ENCODE results near the gene UBE2Q1. TPM values are rescaled to one million over a fixed set of nuclear protein-coding genes. Genes with fewer than 3 reads are reported as not detected.

The UBE2Q1 gene
- total RNA-seq, 1 experiment from 2014 or later, result 52.8 TPM

DNA sequence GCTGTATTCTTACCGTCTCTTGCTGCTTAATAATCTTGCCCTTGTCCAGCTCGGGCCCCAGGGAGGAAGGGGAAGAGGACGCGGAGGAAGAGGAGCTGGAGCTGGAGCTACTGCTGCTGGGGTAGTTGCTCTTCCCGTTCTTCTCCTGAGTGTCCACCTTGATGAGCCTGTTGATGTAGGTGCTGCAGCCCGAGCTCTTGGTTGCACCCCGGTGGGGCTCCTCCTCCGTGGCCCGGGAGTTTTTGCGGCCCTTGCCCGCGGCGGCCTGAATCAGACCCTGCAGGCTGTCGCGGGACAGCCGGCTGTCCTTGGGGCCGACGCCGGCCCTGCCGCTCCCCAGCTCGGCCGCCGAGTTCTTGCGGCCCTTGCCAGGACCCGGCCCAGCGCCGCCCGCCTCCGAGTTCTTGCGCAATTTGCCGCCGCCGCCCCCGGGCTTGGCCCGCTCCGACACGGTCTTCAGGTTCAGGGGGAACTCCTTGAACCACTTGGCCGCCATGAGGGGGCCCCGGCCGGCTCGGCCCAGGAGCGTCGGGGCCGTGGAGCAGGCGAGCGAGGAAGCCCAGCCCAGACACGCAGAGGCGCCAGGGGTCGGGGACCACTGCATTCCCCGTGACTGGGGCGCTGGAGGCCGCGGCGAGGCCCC lies 56.9 kb downstream of the UBE2Q1 start:
- Histone ChIP-seq H3K4me1 (replicated peaks; ENCODE audit: insufficient read depth) (no peaks in the 10 kb centered on the region), H3F3A (ENCODE audit: insufficient read depth, low read depth) (no peaks in the 10 kb centered on the region), H2AFZ (no peak overlapping the region), H3K79me2 (ENCODE audit: low read depth) (no peaks in the 10 kb centered on the region), H4K20me1 (ENCODE audit: insufficient read depth) (no peaks in the 10 kb centered on the region), H3K27ac (no peak overlapping the region), H3K4me2 (no peak overlapping the region), H3K9me2 (ENCODE audit: insufficient read depth) (no peaks in the 10 kb centered on the region), H3K36me3 (ENCODE audit: low read depth) (no peaks in the 10 kb centered on the region), H3K4me3 (no peak overlapping the region), H3K27me3 (ENCODE audit: insufficient read depth, low read depth) (peaks cover 78% of the 10 kb centered on the region), H3K9me3 (ENCODE audit: insufficient read depth, low read depth) (no peaks in the 10 kb centered on the region)
- TF ChIP-seq EZH2 (IDR thresholded peaks at IDR 0.05; ENCODE audit: low read depth), result no peak
- TF ChIP-seq, protein P1, sequence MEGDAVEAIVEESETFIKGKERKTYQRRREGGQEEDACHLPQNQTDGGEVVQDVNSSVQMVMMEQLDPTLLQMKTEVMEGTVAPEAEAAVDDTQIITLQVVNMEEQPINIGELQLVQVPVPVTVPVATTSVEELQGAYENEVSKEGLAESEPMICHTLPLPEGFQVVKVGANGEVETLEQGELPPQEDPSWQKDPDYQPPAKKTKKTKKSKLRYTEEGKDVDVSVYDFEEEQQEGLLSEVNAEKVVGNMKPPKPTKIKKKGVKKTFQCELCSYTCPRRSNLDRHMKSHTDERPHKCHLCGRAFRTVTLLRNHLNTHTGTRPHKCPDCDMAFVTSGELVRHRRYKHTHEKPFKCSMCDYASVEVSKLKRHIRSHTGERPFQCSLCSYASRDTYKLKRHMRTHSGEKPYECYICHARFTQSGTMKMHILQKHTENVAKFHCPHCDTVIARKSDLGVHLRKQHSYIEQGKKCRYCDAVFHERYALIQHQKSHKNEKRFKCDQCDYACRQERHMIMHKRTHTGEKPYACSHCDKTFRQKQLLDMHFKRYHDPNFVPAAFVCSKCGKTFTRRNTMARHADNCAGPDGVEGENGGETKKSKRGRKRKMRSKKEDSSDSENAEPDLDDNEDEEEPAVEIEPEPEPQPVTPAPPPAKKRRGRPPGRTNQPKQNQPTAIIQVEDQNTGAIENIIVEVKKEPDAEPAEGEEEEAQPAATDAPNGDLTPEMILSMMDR (conservative IDR thresholded peaks at IDR 0.05), result no peak
- intact Hi-C loops (cut with micrococcal nuclease; ENCODE audit: unreplicated experiment), result no loop called here
- POLR2A ChIA-PET (ENCODE audit: unreplicated experiment), result no interaction called here
- no peak for DNase-seq
- CTCF ChIA-PET, result no interaction called here
- BruUV-seq (replicated peaks), result no TSS peak

- no peaks in the 10 kb centered on the region for H4K20me1 ChIP-seq (ENCODE audit: insufficient read depth)
- H2AFZ ChIP-seq, result no peak overlapping the region
- ChIA-PET POLR2A (ENCODE audit: unreplicated experiment) (no interaction called here), CTCF (no interaction called here)
- H3K9me3 ChIP-seq (ENCODE audit: insufficient read depth, low read depth), result no peaks in the 10 kb centered on the region
- DNase-seq, result no peak
- H3K4me1 ChIP-seq (replicated peaks; ENCODE audit: insufficient read depth), result no peaks in the 10 kb centered on the region
- peaks cover 79% of the 10 kb centered on the region for H3K27me3 ChIP-seq (ENCODE audit: insufficient read depth, low read depth)
- H3K79me2 ChIP-seq (ENCODE audit: low read depth), result no peaks in the 10 kb centered on the region
- intact Hi-C loops (cut with micrococcal nuclease; ENCODE audit: unreplicated experiment), result no loop called here
- BruUV-seq (replicated peaks), result no TSS peak
- H3K4me2 ChIP-seq, result no peak overlapping the region
- H3K36me3 ChIP-seq (ENCODE audit: low read depth), result no peaks in the 10 kb centered on the region
- no peaks in the 10 kb centered on the region for H3F3A ChIP-seq (ENCODE audit: insufficient read depth, low read depth)
- H3K9me2 ChIP-seq (ENCODE audit: insufficient read depth), result no peaks in the 10 kb centered on the region
- no peak overlapping the region for H3K4me3 ChIP-seq
- no peak for TF ChIP-seq EZH2 (IDR thresholded peaks at IDR 0.05; ENCODE audit: low read depth)
- TF ChIP-seq, protein P1 (conservative IDR thresholded peaks at IDR 0.05), result no peak
- no peak overlapping the region for H3K27ac ChIP-seq
Measured at GRCh38 chr1:154500533-154500932, 57.9 kb downstream of the UBE2Q1 start.

DNA sequence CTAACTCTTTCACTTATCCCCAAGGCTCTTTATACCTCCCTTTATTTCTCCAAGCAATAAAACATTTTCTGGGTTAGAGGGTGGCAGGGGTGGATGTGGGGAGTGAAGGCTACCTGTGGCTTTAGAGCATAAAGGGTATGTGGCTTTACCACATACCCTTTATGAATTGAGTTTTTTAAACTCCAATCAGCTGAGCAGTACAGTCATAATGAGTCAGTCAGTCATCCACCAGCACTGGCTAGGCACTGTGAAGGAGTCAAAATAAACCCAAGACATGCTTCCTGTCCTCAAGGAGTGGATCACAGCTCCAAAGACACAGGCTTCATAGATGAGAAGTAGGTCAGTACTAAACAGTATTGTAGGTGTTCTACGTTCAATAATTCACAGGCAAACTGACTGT lies 59.0 kb downstream of the UBE2Q1 start:
- ChIA-PET POLR2A (ENCODE audit: unreplicated experiment) (no interaction called here), CTCF (no interaction called here)
- Histone ChIP-seq H3K4me2 (no peak overlapping the region), H4K20me1 (ENCODE audit: insufficient read depth) (no peaks in the 10 kb centered on the region), H3K79me2 (ENCODE audit: low read depth) (no peaks in the 10 kb centered on the region), H3K9me3 (ENCODE audit: insufficient read depth, low read depth) (no peaks in the 10 kb centered on the region), H2AFZ (no peak overlapping the region), H3K27ac (no peak overlapping the region), H3K4me3 (no peak overlapping the region), H3F3A (ENCODE audit: insufficient read depth, low read depth) (no peaks in the 10 kb centered on the region), H3K27me3 (ENCODE audit: insufficient read depth, low read depth) (peaks cover 79% of the 10 kb centered on the region), H3K9me2 (ENCODE audit: insufficient read depth) (no peaks in the 10 kb centered on the region), H3K4me1 (replicated peaks; ENCODE audit: insufficient read depth) (no peaks in the 10 kb centered on the region), H3K36me3 (ENCODE audit: low read depth) (no peaks in the 10 kb centered on the region)
- BruUV-seq (replicated peaks), result no TSS peak
- TF ChIP-seq, protein P1 (conservative IDR thresholded peaks at IDR 0.05), result no peak
- no peak for TF ChIP-seq EZH2 (IDR thresholded peaks at IDR 0.05; ENCODE audit: low read depth)
- intact Hi-C loops (cut with micrococcal nuclease; ENCODE audit: unreplicated experiment), result no loop called here
- no peak for DNase-seq

Other genes starting within 250 kb of the UBE2Q1 start
- not detected in 2 replicates for gene AQP10, start 237.6 kb downstream of the UBE2Q1 start, total RNA-seq (2021)
- 0.07 and 1.4 TPM in 2 replicates for gene ATP8B2, start 233.1 kb downstream of the UBE2Q1 start, total RNA-seq (2021)
- gene IL6R, start 153.3 kb downstream of the UBE2Q1 start, total RNA-seq (2021), result 1.5 and 3.2 TPM in 2 replicates
- not detected in 2 replicates for gene TDRD10, start 56.4 kb downstream of the UBE2Q1 start, total RNA-seq (2021)
- not detected in 2 replicates for gene SHE, start 56.2 kb downstream of the UBE2Q1 start, total RNA-seq (2021)
- gene CHRNB2, start 9.1 kb upstream of the UBE2Q1 start, total RNA-seq (2021), result not detected in 2 replicates
- 99.6 and 120 TPM in 2 replicates for gene ADAR, start 49.5 kb upstream of the UBE2Q1 start, total RNA-seq (2021)

Data from PC-9 (cell line).